GM12878 (cell line): ENCODE measurements around the gene AIF1L. TPM values are rescaled to one million over a fixed set of nuclear protein-coding genes. Genes with fewer than 3 reads are reported as not detected.

Experiments
- ATAC-seq: fragments of 200-7000 bp; cut with Tn5 transposase; 3 replicates; pipeline ENCODE4 v1.9.1; 2020; ENCODE audit warnings: mild to moderate bottlenecking, moderate library complexity
- BruUV-seq: library from RNA; stranded (reverse); fragments of 400-500 nt; replicated peaks from 2 replicates; lab custom pipeline; 2021; lab: Mats Ljungman, UMichigan
- CTCF ChIA-PET: fragments of 300-600 bp; sonication (Branson Sonifier 250); formaldehyde crosslinking; extraction: SDS; loops from one replicate; lab custom pipeline; 2021; ENCODE audit warnings: inconsistent platforms; lab: Yijun Ruan, JAX
- POLR2A ChIA-PET: fragments of 350-600 bp; formaldehyde crosslinking; extraction: SDS; loops from one replicate; lab custom pipeline; 2021; ENCODE audit warnings: inconsistent platforms; lab: Charles Lee
- RAD21 ChIA-PET: fragments of 300-600 bp; sonication (Branson Sonifier 250); formaldehyde crosslinking; loops from one replicate; lab custom pipeline; 2023; ENCODE audit warnings: antibody characterized with exemption; ENCODE audit not compliant: unreplicated experiment; lab: Charles Lee
- SMC1A ChIA-PET: fragments of 300-600 bp; sonication (Branson Sonifier 250); formaldehyde crosslinking; loops from one replicate; lab custom pipeline; 2023; ENCODE audit not compliant: unreplicated experiment, uncharacterized antibody; lab: Charles Lee
- DNase-seq: peaks from one replicate; pipeline ENCODE4 v3.0.0-alpha.2; 2011; ENCODE audit warnings: low read depth, low spot score
- FAIRE-seq: peaks from 3 replicates; lab custom pipeline; 2011; peaks lifted over from hg19 to GRCh38; lab: Jason Lieb, UNC
- H2AFZ ChIP-seq: 2 replicates; pipeline ENCODE4 v1.6.0; 2011; ENCODE audit warnings: low read depth, low read length, control low read depth; ENCODE audit not compliant: control insufficient read depth
- H3K27ac ChIP-seq: 2 replicates; pipeline ENCODE4 v1.5.1; 2011; ENCODE audit warnings: control low read depth; ENCODE audit not compliant: control insufficient read depth, insufficient read depth
- H3K27me3 ChIP-seq, 2 experiments: replicated peaks in 1 of 2; 2 replicates each; pipeline versions ENCODE4 v1.6.0 to v1.6.1; 2011; ENCODE audit warnings: low read length in 1 of 2; ENCODE audit not compliant: control insufficient read depth in 2 of 2, insufficient read depth in 2 of 2
- H3K36me3 ChIP-seq, 2 experiments: 2 replicates each; pipeline ENCODE4 v1.5.1; 2011; ENCODE audit warnings: low read length in 1 of 2; ENCODE audit not compliant: control insufficient read depth in 2 of 2, insufficient read depth in 2 of 2
- H3K4me1 ChIP-seq: 2 replicates; pipeline ENCODE4 v1.6.1; 2011; ENCODE audit warnings: mild to moderate bottlenecking, low read length, moderate library complexity, mixed read lengths; ENCODE audit not compliant: control insufficient read depth, insufficient read depth
- H3K4me2 ChIP-seq: 2 replicates; pipeline ENCODE4 v1.6.0; 2011; ENCODE audit warnings: control low read depth; ENCODE audit not compliant: control insufficient read depth, insufficient read depth
- H3K4me3 ChIP-seq: fragments of 200-600 bp; sonication (generic); 2 replicates; pipeline ENCODE4 v1.5.1; 2016
- H3K79me2 ChIP-seq: 2 replicates; pipeline ENCODE4 v1.6.0; 2011; ENCODE audit warnings: low read length; ENCODE audit not compliant: control insufficient read depth, insufficient read depth
- H3K9ac ChIP-seq: 2 replicates; pipeline ENCODE4 v1.8.0; 2011; ENCODE audit warnings: low read length, control low read depth, mixed read lengths; ENCODE audit not compliant: control insufficient read depth, insufficient read depth
- H3K9me3 ChIP-seq: replicated peaks from 3 replicates; pipeline ENCODE4 v1.5.1; 2011; ENCODE audit warnings: mild to moderate bottlenecking, low read length; ENCODE audit not compliant: control insufficient read depth, insufficient read depth
- H4K20me1 ChIP-seq: 2 replicates; pipeline ENCODE4 v1.6.0; 2011; ENCODE audit not compliant: control insufficient read depth, insufficient read depth
- ATF7 ChIP-seq: fragments of 450-650 bp; IDR thresholded peaks from 2 replicates; pipeline ENCODE4 v1.6.1; 2016; ENCODE audit warnings: low read depth, mild to moderate bottlenecking
- HDAC2 ChIP-seq: fragments of 200-600 bp; sonication (generic); IDR thresholded peaks from 2 replicates; pipeline ENCODE4 v1.6.1; 2017
- NFIC ChIP-seq: IDR thresholded peaks from 2 replicates; pipeline ENCODE4 v1.6.1; 2012; ENCODE audit warnings: low read depth, mild to moderate bottlenecking, inconsistent platforms, low read length, moderate library complexity
- NFXL1 ChIP-seq: fragments of 450-650 bp; IDR thresholded peaks from 2 replicates; pipeline ENCODE4 v1.6.1; 2017; ENCODE audit warnings: antibody characterized with exemption, mild to moderate bottlenecking, borderline replicate concordance
- NFYA ChIP-seq: IDR thresholded peaks from 2 replicates; pipeline ENCODE4 v1.6.1; 2011; ENCODE audit warnings: low read depth, mild to moderate bottlenecking, low read length, improper control_type of control experiment, borderline replicate concordance
- NR2F1 ChIP-seq: fragments of 450-650 bp; conservative IDR thresholded peaks from 2 replicates; pipeline ENCODE4 v1.6.1; 2017; ENCODE audit warnings: mild to moderate bottlenecking
- PAX8 ChIP-seq: fragments of 450-650 bp; IDR thresholded peaks from 2 replicates; pipeline ENCODE4 v1.6.1; 2017; ENCODE audit warnings: mild to moderate bottlenecking, moderate library complexity
- RELB ChIP-seq: fragments of 450-650 bp; IDR thresholded peaks from 2 replicates; pipeline ENCODE4 v1.6.1; 2017; ENCODE audit warnings: low read depth, mild to moderate bottlenecking, moderate library complexity
- YBX1 ChIP-seq: fragments of 450-650 bp; IDR thresholded peaks from 2 replicates; pipeline ENCODE4 v1.6.1; 2016; ENCODE audit warnings: antibody characterized with exemption
- ZZZ3 ChIP-seq: IDR thresholded peaks from 2 replicates; pipeline ENCODE4 v1.6.1; 2011; ENCODE audit warnings: low read depth; ENCODE audit not compliant: control insufficient read depth, insufficient read length
- WGBS: methylation state at CpG from one replicate; pipeline ENCODE4 v1.1.6; 2016; ENCODE audit warnings: low lambda C conversion rate; ENCODE audit not compliant: insufficient replicate concordance, insufficient coverage; ENCODE audit errors: missing lambda C conversion rate; 5-methylcytosine and 5-hydroxymethylcytosine counted together
- in situ Hi-C: fragments of 300-500 bp; cut with MboI; formaldehyde crosslinking; loops from 9 replicates; pipeline ENCODE4 v1.14.3; 2018; ENCODE audit warnings: mixed read lengths
- intact Hi-C: fragments of 100-400 bp; cut with micrococcal nuclease; formaldehyde crosslinking; loops from one replicate; pipeline ENCODE4 v1.14.2; 2022; ENCODE audit not compliant: unreplicated experiment
- polyA plus RNA-seq, 11 experiments: library from polyadenylated mRNA; depleted of rRNA in 4 of 11; unstranded in 6 of 11; stranded (reverse) in 5 of 11; fragments of >200 nt; fragmentation: Nextera tagmentation in 4 of 11; fragmentation: Illumina TruSeq in 1 of 11; extraction: Ambion mirVana in 4 of 11; extraction: Trizol in 1 of 11; gene quantifications; 1 replicate in 1 of 11; 2 replicates in 10 of 11; pipeline versions ENCODE4 v1.2.1 to v1.2.3, GENCODE V29; 2011 to 2016; ENCODE audit warnings: inconsistent platforms in 2 of 11, missing spikeins in 2 of 11, low read depth in 1 of 11
- total RNA-seq, 4 experiments: library from RNA; depleted of rRNA in 3 of 4; stranded (reverse); fragments of >200 nt in 3 of 4; fragmentation: Illumina TruSeq in 1 of 4; extraction: Trizol in 1 of 4; gene quantifications; 2 replicates each; pipeline versions ENCODE4 v1.2.1 to v1.2.3, GENCODE V29; 2013 to 2021
- TF ChIP-seq, protein P1 (sequence below): fragments of 450-650 bp; formaldehyde crosslinking; IDR thresholded peaks from 2 replicates; pipeline ENCODE4 v1.4.0; 2022; ENCODE audit warnings: mild to moderate bottlenecking, moderate library complexity
- TF ChIP-seq, protein P2 (sequence below): IDR thresholded peaks from 2 replicates; pipeline ENCODE4 v1.6.1; 2012; ENCODE audit warnings: improper control_type of control experiment, low read depth, low read length; ENCODE audit not compliant: insufficient replicate concordance

Gene AIF1L
- total and polyA plus RNA-seq, 10 of the 15 experiments (the other 5 are each of a cell fraction or from before 2014, with no cell fraction given) = 0.07 to 0.15 (median 0.08) TPM; not detected in 7

DNA sequence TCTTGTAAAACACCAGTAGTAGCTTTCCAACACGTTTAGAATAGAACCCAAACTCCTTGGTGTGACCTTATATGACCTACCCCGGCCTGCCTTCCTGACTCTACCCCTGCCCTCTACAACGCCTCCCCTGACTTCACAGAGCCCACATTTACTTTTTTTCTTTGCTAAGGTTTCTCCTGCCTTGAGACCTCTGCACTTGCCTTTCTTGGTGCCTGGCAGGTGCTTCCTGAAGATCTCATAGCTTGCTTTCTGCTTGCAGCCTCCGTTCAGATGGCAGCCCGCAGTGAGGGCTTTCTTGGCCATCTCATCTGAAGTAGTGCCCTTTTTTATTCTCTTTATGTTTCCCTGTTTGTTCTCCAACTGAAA lies 53.3 kb downstream of the AIF1L start:
- POLR2A ChIA-PET = no interaction called here
- Histone ChIP-seq H3K4me1 (no peaks in the 10 kb centered on the region), H3K4me2 (no peak overlapping the region), H3K36me3 (peaks cover 9 to 44% of the 10 kb centered on the region in 2 experiments), H4K20me1 (no peaks in the 10 kb centered on the region), H3K79me2 (no peaks in the 10 kb centered on the region), H3K27me3 (no peaks in the 10 kb centered on the region), H3K27ac (no peak overlapping the region), H3K4me3 (no peak overlapping the region), H3K9me3 (no peaks in the 10 kb centered on the region), H3K9ac (no peak overlapping the region), H2AFZ (no peak overlapping the region)
- intact Hi-C loops (no loop called here), in situ Hi-C loops (no loop called here)
- FAIRE-seq (no peak), DNase-seq (no peak), ATAC-seq (no peak)
- BruUV-seq = no TSS peak
- RAD21 ChIA-PET = no interaction called here
- SMC1A ChIA-PET = no interaction called here
- CTCF ChIA-PET = interaction anchor here (1.3 kb wide), 1 partner anchor 8 kb away, joined by 3 read pairs; no protein-coding TSS in a partner anchor
- 78% methylated on average over 5 of the region's 5 CpGs for WGBS
- TF ChIP-seq, protein P1, sequence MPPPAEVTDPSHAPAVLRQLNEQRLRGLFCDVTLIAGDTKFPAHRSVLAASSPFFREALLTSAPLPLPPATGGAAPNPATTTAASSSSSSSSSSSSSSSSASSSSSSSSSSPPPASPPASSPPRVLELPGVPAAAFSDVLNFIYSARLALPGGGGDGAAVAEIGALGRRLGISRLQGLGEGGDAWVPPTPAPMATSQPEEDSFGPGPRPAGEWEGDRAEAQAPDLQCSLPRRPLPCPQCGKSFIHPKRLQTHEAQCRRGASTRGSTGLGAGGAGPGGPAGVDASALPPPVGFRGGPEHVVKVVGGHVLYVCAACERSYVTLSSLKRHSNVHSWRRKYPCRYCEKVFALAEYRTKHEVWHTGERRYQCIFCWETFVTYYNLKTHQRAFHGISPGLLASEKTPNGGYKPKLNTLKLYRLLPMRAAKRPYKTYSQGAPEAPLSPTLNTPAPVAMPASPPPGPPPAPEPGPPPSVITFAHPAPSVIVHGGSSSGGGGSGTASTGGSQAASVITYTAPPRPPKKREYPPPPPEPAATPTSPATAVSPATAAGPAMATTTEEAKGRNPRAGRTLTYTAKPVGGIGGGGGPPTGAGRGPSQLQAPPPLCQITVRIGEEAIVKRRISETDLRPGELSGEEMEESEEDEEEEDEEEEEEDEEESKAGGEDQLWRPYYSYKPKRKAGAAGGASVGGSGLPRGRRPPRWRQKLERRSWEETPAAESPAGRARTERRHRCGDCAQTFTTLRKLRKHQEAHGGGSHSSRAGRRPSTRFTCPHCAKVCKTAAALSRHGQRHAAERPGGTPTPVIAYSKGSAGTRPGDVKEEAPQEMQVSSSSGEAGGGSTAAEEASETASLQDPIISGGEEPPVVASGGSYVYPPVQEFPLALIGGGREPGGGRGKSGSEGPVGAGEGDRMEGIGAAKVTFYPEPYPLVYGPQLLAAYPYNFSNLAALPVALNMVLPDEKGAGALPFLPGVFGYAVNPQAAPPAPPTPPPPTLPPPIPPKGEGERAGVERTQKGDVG (CRISPR knock-in tag) = no peak
- TF ChIP-seq NR2F1 = no peak
- TF ChIP-seq ATF7 = no peak
- no peak for TF ChIP-seq NFIC
- TF ChIP-seq YBX1 = no peak
- TF ChIP-seq ZZZ3 = no peak
- TF ChIP-seq, protein P2, sequence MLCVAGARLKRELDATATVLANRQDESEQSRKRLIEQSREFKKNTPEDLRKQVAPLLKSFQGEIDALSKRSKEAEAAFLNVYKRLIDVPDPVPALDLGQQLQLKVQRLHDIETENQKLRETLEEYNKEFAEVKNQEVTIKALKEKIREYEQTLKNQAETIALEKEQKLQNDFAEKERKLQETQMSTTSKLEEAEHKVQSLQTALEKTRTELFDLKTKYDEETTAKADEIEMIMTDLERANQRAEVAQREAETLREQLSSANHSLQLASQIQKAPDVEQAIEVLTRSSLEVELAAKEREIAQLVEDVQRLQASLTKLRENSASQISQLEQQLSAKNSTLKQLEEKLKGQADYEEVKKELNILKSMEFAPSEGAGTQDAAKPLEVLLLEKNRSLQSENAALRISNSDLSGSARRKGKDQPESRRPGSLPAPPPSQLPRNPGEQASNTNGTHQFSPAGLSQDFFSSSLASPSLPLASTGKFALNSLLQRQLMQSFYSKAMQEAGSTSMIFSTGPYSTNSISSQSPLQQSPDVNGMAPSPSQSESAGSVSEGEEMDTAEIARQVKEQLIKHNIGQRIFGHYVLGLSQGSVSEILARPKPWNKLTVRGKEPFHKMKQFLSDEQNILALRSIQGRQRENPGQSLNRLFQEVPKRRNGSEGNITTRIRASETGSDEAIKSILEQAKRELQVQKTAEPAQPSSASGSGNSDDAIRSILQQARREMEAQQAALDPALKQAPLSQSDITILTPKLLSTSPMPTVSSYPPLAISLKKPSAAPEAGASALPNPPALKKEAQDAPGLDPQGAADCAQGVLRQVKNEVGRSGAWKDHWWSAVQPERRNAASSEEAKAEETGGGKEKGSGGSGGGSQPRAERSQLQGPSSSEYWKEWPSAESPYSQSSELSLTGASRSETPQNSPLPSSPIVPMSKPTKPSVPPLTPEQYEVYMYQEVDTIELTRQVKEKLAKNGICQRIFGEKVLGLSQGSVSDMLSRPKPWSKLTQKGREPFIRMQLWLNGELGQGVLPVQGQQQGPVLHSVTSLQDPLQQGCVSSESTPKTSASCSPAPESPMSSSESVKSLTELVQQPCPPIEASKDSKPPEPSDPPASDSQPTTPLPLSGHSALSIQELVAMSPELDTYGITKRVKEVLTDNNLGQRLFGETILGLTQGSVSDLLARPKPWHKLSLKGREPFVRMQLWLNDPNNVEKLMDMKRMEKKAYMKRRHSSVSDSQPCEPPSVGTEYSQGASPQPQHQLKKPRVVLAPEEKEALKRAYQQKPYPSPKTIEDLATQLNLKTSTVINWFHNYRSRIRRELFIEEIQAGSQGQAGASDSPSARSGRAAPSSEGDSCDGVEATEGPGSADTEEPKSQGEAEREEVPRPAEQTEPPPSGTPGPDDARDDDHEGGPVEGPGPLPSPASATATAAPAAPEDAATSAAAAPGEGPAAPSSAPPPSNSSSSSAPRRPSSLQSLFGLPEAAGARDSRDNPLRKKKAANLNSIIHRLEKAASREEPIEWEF = no peak
- TF ChIP-seq HDAC2 = no peak
- no peak for TF ChIP-seq NFXL1
- TF ChIP-seq RELB = no peak
- no peak for TF ChIP-seq NFYA
- TF ChIP-seq PAX8 = no peak
